HL-60 (cell line): ENCODE results near the gene ARSJ.
"Not testable (repeated sequence)": the region's sequence is repeated elsewhere in the genome, so short reads cannot be mapped to it uniquely, and the experiment has no call there.

Experiments
- GABPA ChIP-seq: IDR thresholded peaks from 2 replicates; pipeline ENCODE4 v1.6.1; 2012; ENCODE audit warnings: low read depth
- POLR2AphosphoS5 ChIP-seq: IDR thresholded peaks from 2 replicates; pipeline ENCODE4 v1.6.1; 2012; ENCODE audit warnings: low read depth
- SPI1 ChIP-seq: IDR thresholded peaks from 2 replicates; pipeline ENCODE4 v1.6.1; 2012; ENCODE audit warnings: low read depth, mild to moderate bottlenecking, borderline replicate concordance
- TF ChIP-seq, protein P1 (sequence below): IDR thresholded peaks from one replicate; pipeline ENCODE4 v1.5.1; 2011; ENCODE audit warnings: low read length, control low read depth, inconsistent platforms; ENCODE audit not compliant: insufficient read depth
- TF ChIP-seq, protein P2 (sequence below): IDR thresholded peaks from 2 replicates; pipeline ENCODE4 v1.6.1; 2012; ENCODE audit warnings: low read depth; ENCODE audit not compliant: insufficient replicate concordance

DNA sequence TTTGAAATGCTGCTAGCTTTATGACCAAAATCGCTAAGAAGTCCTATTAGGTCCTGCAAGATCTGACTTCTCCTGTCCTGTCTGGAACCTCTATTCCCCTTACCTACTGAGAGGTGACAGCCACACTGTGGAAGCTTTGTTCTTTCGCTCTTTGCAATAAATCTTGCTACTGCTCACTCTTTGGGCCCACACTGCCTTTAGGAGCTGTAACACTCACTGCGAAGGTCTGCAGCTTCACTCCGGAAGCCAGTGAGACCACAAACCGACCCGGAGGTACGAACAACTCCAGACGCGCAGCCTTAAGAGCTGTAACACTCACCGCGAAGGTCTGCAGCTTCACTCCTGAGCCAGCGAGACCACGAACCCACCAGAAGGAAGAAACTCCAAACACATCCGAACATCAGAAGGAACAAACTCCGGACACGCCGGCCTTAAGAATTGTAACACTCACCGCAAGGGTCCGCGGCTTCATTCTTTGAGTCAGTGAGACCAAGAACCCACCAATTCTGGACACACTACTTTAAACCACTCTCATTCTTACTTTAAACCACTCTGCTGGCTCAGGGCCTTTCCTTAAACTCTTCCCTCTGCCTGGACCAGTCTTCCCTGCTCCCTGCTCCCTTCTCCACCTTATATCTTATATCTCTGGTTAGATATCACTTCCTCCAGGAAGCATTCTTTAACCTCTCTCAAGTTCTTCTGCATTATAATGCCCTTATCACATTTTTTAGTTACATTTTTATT, 25.2 kb upstream of the ARSJ start:
- TF ChIP-seq, protein P1, sequence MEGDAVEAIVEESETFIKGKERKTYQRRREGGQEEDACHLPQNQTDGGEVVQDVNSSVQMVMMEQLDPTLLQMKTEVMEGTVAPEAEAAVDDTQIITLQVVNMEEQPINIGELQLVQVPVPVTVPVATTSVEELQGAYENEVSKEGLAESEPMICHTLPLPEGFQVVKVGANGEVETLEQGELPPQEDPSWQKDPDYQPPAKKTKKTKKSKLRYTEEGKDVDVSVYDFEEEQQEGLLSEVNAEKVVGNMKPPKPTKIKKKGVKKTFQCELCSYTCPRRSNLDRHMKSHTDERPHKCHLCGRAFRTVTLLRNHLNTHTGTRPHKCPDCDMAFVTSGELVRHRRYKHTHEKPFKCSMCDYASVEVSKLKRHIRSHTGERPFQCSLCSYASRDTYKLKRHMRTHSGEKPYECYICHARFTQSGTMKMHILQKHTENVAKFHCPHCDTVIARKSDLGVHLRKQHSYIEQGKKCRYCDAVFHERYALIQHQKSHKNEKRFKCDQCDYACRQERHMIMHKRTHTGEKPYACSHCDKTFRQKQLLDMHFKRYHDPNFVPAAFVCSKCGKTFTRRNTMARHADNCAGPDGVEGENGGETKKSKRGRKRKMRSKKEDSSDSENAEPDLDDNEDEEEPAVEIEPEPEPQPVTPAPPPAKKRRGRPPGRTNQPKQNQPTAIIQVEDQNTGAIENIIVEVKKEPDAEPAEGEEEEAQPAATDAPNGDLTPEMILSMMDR, result not testable (repeated sequence)
- TF ChIP-seq GABPA, POLR2AphosphoS5, SPI1: not testable (repeated sequence)
- TF ChIP-seq, protein P2, sequence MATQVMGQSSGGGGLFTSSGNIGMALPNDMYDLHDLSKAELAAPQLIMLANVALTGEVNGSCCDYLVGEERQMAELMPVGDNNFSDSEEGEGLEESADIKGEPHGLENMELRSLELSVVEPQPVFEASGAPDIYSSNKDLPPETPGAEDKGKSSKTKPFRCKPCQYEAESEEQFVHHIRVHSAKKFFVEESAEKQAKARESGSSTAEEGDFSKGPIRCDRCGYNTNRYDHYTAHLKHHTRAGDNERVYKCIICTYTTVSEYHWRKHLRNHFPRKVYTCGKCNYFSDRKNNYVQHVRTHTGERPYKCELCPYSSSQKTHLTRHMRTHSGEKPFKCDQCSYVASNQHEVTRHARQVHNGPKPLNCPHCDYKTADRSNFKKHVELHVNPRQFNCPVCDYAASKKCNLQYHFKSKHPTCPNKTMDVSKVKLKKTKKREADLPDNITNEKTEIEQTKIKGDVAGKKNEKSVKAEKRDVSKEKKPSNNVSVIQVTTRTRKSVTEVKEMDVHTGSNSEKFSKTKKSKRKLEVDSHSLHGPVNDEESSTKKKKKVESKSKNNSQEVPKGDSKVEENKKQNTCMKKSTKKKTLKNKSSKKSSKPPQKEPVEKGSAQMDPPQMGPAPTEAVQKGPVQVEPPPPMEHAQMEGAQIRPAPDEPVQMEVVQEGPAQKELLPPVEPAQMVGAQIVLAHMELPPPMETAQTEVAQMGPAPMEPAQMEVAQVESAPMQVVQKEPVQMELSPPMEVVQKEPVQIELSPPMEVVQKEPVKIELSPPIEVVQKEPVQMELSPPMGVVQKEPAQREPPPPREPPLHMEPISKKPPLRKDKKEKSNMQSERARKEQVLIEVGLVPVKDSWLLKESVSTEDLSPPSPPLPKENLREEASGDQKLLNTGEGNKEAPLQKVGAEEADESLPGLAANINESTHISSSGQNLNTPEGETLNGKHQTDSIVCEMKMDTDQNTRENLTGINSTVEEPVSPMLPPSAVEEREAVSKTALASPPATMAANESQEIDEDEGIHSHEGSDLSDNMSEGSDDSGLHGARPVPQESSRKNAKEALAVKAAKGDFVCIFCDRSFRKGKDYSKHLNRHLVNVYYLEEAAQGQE, result not testable (repeated sequence)
